Activated naive CD8-positive, alpha-beta T cell treated with anti-CD3 and anti-CD28 coated beads, Interleukin-2, amount 10 ng/mL, durations not matched to agents 7 days and 5 days (primary cell): ENCODE data around the gene CDYL. TPM values are rescaled to one million over a fixed set of nuclear protein-coding genes. Genes with fewer than 3 reads are reported as not detected.

Experiments used
- ATAC-seq: fragments of 150-1000 bp; cut with Tn5 transposase; one replicate; pipeline ENCODE4 v1.10.0; 2021; ENCODE audit warnings: low read depth, moderate library complexity
- POLR2A ChIA-PET: fragments of 350-600 bp; sonication (Branson Sonifier 250); formaldehyde crosslinking; loops from one replicate; lab custom pipeline; 2021; ENCODE audit warnings: antibody characterized with exemption; lab: Charles Lee
- DNase-seq: peaks from one replicate; pipeline ENCODE4 v3.0.0; 2021
- H3K27ac Mint-ChIP-seq: one replicate; pipeline ENCODE4 v1.8.0; 2022; ENCODE audit warnings: mild to moderate bottlenecking, mixed read lengths
- H3K27me3 Mint-ChIP-seq: one replicate; pipeline ENCODE4 v1.8.0; 2022; ENCODE audit warnings: mild to moderate bottlenecking, moderate library complexity, mixed read lengths
- H3K36me3 Mint-ChIP-seq: one replicate; pipeline ENCODE4 v1.8.0; 2021; ENCODE audit warnings: mild to moderate bottlenecking, mixed read lengths
- H3K4me1 Mint-ChIP-seq: one replicate; pipeline ENCODE4 v1.8.0; 2021; ENCODE audit warnings: mixed read lengths
- H3K4me3 Mint-ChIP-seq: one replicate; pipeline ENCODE4 v1.8.0; 2022; ENCODE audit warnings: mild to moderate bottlenecking, moderate library complexity, mixed read lengths
- H3K9me3 Mint-ChIP-seq: one replicate; pipeline ENCODE4 v1.8.0; 2021; ENCODE audit warnings: mixed read lengths
- total RNA-seq, 2 experiments: library from RNA; stranded (reverse); gene quantifications; one replicate each; pipeline ENCODE4 v1.2.3, GENCODE V29; 2021

CDYL gene
- total RNA-seq, 2 experiments from 2014 or later: 44.0 to 46.7 TPM

DNA sequence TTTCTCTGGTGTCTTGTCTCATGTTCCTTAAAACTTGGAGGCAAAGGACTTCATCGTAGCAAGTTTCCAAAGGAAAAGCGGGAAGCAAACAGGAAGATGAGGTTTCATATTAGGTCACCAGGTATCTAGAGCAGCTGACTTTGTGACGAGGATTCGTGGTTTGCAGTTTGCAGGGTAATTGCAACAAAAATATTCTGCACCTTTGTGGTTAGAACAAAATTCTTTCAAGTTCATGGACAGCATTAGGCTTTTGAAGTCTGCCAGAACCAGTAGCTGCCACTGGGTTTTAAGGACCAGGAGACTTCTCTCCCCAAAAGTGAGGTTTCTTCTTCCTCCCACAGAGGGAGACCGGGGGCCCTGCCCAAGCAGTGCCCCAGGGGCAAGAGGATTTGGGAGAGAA, 164.2 kb downstream of the CDYL start:
- POLR2A ChIA-PET: no interaction called here
- ATAC-seq (peak; percentile 32), DNase-seq (no peak)
- H3K9me3 Mint-ChIP-seq: no peaks in the 10 kb centered on the region
- peaks cover 7% of the 10 kb centered on the region for H3K36me3 Mint-ChIP-seq
- no peak overlapping the region for H3K27ac Mint-ChIP-seq
- peaks cover 37% of the 10 kb centered on the region for H3K4me1 Mint-ChIP-seq
- no peaks in the 10 kb centered on the region for H3K27me3 Mint-ChIP-seq
- H3K4me3 Mint-ChIP-seq: no peak overlapping the region

GRCh38 chr6:4941782-4942672, 165.8 kb downstream of the CDYL start:
- H3K27ac Mint-ChIP-seq: peak overlapping the region; percentile 41
- H3K27me3 Mint-ChIP-seq: no peaks in the 10 kb centered on the region
- peaks cover 7% of the 10 kb centered on the region for H3K36me3 Mint-ChIP-seq
- POLR2A ChIA-PET: no interaction called here
- H3K4me3 Mint-ChIP-seq: no peak overlapping the region
- H3K4me1 Mint-ChIP-seq: peaks cover 27% of the 10 kb centered on the region
- DNase-seq (no peak), ATAC-seq (peak; percentile 68)
- H3K9me3 Mint-ChIP-seq: no peaks in the 10 kb centered on the region

- ATAC-seq (no peak), DNase-seq (no peak)
- Mint-ChIP-seq H3K27me3 (no peaks in the 10 kb centered on the region), H3K27ac (peak overlapping the region; percentile 46), H3K36me3 (peaks cover 5% of the 10 kb centered on the region), H3K4me1 (peaks cover 27% of the 10 kb centered on the region), H3K9me3 (no peaks in the 10 kb centered on the region), H3K4me3 (no peak overlapping the region)
- POLR2A ChIA-PET: no interaction called here
Observed at GRCh38 chr6:4942673-4943009, 166.4 kb downstream of the CDYL start.

DNA sequence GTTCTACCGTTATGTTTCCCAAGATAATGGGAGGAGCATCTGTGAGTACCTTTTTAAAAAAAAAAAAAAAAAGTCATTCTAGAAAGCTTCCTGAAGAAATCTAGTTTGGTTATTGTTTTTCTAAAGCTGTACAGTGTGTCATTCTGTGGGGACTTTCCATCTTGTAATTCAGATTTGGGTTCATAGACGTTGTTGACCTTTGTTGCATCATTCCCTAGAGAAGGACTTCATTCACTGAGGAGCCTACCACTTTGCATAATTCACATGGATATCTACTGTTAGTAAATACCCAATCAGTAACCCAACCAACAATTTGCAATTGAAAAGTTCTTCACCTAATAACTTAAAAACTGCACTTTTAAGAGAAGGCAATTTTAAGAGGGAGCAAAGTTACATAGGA, 167.5 kb downstream of the CDYL start:
- POLR2A ChIA-PET: no interaction called here
- Mint-ChIP-seq H3K4me3 (no peak overlapping the region), H3K4me1 (peaks cover 27% of the 10 kb centered on the region), H3K27ac (no peak overlapping the region), H3K27me3 (no peaks in the 10 kb centered on the region), H3K36me3 (peaks cover 1% of the 10 kb centered on the region), H3K9me3 (no peaks in the 10 kb centered on the region)
- ATAC-seq: no peak
- no peak for DNase-seq

DNA sequence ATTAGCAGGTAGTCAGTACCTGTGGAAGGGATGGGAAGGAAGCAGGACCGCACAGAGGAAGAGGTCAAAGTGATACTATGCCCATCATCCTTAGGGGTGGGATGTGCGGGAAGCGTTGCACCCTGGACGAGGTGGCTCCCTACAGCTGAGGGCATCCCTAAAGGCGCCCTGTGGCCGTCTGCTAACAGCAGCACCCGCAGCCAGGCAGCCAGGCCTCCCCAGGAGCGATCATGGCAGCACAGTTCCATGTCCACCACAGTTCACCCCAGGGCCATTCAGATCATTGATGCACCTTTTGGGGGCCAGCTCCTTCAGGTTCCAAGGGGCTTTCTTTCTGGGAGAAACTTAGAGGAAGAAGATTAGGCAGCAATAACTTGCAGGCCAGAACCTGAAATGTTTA, 168.1 kb downstream of the CDYL start:
- no peak overlapping the region for H3K4me3 Mint-ChIP-seq
- DNase-seq (no peak), ATAC-seq (no peak)
- H3K4me1 Mint-ChIP-seq: peaks cover 27% of the 10 kb centered on the region
- H3K27ac Mint-ChIP-seq: no peak overlapping the region
- POLR2A ChIA-PET: no interaction called here
- H3K36me3 Mint-ChIP-seq: peaks cover 1% of the 10 kb centered on the region
- H3K9me3 Mint-ChIP-seq: no peaks in the 10 kb centered on the region
- H3K27me3 Mint-ChIP-seq: no peaks in the 10 kb centered on the region

- Mint-ChIP-seq H3K27ac (no peak overlapping the region), H3K36me3 (no peaks in the 10 kb centered on the region)
Observed at GRCh38 chr6:4946521-4946920, 170.3 kb downstream of the CDYL start.

DNA sequence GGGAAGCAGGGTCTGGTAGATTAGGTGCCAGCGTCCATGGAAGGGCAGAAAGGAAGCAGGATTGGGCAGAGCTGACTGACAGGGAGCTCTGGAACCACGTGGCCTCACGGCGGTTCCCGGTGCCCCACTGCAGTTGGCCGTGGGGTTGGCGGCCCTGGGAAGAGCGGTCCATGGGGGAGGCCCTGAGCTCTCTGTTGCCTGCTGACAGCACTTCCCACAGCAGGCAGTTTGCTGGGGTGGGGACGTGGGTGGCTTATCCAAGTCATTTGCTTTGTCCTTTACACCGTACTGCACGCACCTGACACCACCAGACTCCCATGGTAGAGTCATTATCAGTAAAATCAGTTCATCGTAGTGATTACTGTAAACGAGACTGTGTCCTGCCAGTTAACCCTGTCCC, 171.5 kb downstream of the CDYL start:
- Mint-ChIP-seq H3K36me3 (no peaks in the 10 kb centered on the region), H3K27ac (no peak overlapping the region), H3K9me3 (no peaks in the 10 kb centered on the region), H3K4me1 (peaks cover 3% of the 10 kb centered on the region), H3K27me3 (no peaks in the 10 kb centered on the region), H3K4me3 (no peak overlapping the region)
- POLR2A ChIA-PET: no interaction called here
- ATAC-seq: no peak
- DNase-seq: no peak

More at GRCh38 chr6:4946521-4946920, 170.3 kb downstream of the CDYL start:
- Mint-ChIP-seq H3K4me1 (peaks cover 14% of the 10 kb centered on the region), H3K9me3 (no peaks in the 10 kb centered on the region), H3K27me3 (no peaks in the 10 kb centered on the region), H3K4me3 (no peak overlapping the region)
- POLR2A ChIA-PET: no interaction called here
- ATAC-seq: no peak
- no peak for DNase-seq

- POLR2A ChIA-PET: no interaction called here
- DNase-seq: no peak
- no peak overlapping the region for H3K4me3 Mint-ChIP-seq
Observed at GRCh38 chr6:4948781-4949450, 172.7 kb downstream of the CDYL start.

DNA sequence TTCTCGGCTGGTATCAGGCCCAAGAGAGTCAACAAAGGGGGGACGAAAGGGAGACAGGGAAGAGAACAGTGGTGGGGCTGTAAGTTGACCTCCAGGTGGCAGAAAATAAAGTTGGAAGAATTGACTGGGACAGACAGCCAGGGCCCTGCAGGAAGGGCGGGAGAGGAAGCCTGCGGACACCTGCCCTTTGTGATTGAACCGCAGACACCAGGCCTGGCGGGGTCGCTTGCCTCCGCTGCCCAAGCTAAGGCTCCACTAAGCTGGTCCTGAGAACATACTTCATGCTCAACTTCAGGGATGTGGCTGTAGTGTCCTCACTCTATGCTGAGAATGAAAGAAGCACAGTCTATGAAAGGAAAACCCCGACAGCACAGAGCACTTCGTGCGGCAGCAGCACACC, 173.9 kb downstream of the CDYL start:
- no peak overlapping the region for H3K27ac Mint-ChIP-seq
- H3K9me3 Mint-ChIP-seq: no peaks in the 10 kb centered on the region
- no peak for ATAC-seq
- no peaks in the 10 kb centered on the region for H3K4me1 Mint-ChIP-seq
- no peaks in the 10 kb centered on the region for H3K27me3 Mint-ChIP-seq
- no peak for DNase-seq
- peaks cover 2% of the 10 kb centered on the region for H3K36me3 Mint-ChIP-seq
- POLR2A ChIA-PET: no interaction called here
- no peak overlapping the region for H3K4me3 Mint-ChIP-seq

More at GRCh38 chr6:4948781-4949450, 172.7 kb downstream of the CDYL start:
- no peak overlapping the region for H3K27ac Mint-ChIP-seq
- no peaks in the 10 kb centered on the region for H3K36me3 Mint-ChIP-seq
- H3K9me3 Mint-ChIP-seq: no peaks in the 10 kb centered on the region
- no peak for ATAC-seq
- H3K4me1 Mint-ChIP-seq: no peaks in the 10 kb centered on the region
- H3K27me3 Mint-ChIP-seq: no peaks in the 10 kb centered on the region

DNA sequence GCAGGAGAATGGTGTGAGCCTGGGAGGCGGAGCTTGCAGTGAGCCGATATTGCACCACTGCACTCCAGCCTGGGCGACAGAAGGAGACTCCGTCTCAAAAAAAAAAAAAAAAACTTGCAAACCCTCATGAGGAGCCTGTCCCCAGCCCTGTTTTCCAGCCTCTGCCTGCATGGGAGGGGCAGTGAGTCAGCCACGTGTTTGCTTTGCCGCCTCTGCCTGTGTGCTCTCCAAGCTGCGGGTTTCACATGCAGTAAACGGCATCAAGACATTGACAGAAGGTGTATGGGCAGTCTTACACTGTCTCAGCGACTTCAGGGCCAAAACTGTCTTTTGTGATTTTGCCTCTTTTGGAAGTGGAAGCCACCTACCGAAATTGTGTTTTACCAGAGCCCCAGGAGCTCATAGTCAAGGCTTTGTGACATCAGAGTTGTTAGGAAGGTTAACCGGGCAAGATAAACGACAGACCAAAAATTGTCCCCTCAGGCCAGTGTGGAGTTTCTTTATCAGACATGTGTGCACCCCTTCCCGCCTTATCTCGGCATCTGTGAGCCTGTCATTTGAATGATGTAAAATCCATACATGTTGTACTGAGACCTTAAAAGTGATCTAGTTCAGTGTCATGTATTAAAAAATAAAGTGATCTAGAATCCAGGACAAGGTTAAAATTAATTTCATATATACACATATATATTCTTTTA, 174.8 kb downstream of the CDYL start:
- peaks cover 2% of the 10 kb centered on the region for H3K36me3 Mint-ChIP-seq

GRCh38 chr6:4953440-4953839, 177.2 kb downstream of the CDYL start:
- Mint-ChIP-seq H3K9me3 (no peaks in the 10 kb centered on the region), H3K36me3 (peaks cover 2% of the 10 kb centered on the region), H3K4me1 (no peaks in the 10 kb centered on the region), H3K27ac (no peak overlapping the region), H3K4me3 (no peak overlapping the region), H3K27me3 (no peaks in the 10 kb centered on the region)
- ATAC-seq (no peak), DNase-seq (no peak)
- POLR2A ChIA-PET: no interaction called here

More for the DNA sequence above, 174.8 kb downstream of the CDYL start:
- Mint-ChIP-seq H3K27ac (no peak overlapping the region), H3K27me3 (no peaks in the 10 kb centered on the region), H3K4me1 (no peaks in the 10 kb centered on the region), H3K4me3 (no peak overlapping the region), H3K9me3 (no peaks in the 10 kb centered on the region)
- POLR2A ChIA-PET: no interaction called here
- ATAC-seq (no peak), DNase-seq (no peak)

GRCh38 chr6:4956625-4957024, 180.4 kb downstream of the CDYL start:
- POLR2A ChIA-PET: no interaction called here
- H3K36me3 Mint-ChIP-seq: peaks cover 2% of the 10 kb centered on the region
- DNase-seq (no peak), ATAC-seq (no peak)
- no peak overlapping the region for H3K4me3 Mint-ChIP-seq
- H3K4me1 Mint-ChIP-seq: no peaks in the 10 kb centered on the region
- H3K27me3 Mint-ChIP-seq: peaks cover 7% of the 10 kb centered on the region
- H3K27ac Mint-ChIP-seq: no peak overlapping the region
- no peaks in the 10 kb centered on the region for H3K9me3 Mint-ChIP-seq

GRCh38 chr6:4957521-4958231, 181.5 kb downstream of the CDYL start:
- ATAC-seq (no peak), DNase-seq (no peak)
- POLR2A ChIA-PET: no interaction called here
- peaks cover 7% of the 10 kb centered on the region for H3K27me3 Mint-ChIP-seq
- H3K4me3 Mint-ChIP-seq: no peak overlapping the region
- H3K4me1 Mint-ChIP-seq: no peaks in the 10 kb centered on the region
- H3K9me3 Mint-ChIP-seq: no peaks in the 10 kb centered on the region
- no peak overlapping the region for H3K27ac Mint-ChIP-seq
- H3K36me3 Mint-ChIP-seq: peaks cover 2% of the 10 kb centered on the region
